BLaER1 (cell line): ENCODE results near the gene HSPA9.

Experiments used
- H3K27ac ChIP-seq: shearing (Covaris generic); formaldehyde crosslinking; 2 replicates; pipeline ENCODE4 v1.8.1; 2022
- H3K27me3 ChIP-seq: shearing (Covaris generic); formaldehyde crosslinking; 2 replicates; pipeline ENCODE4 v1.8.1; 2022
- H3K36me3 ChIP-seq: shearing (Covaris generic); formaldehyde crosslinking; 2 replicates; pipeline ENCODE4 v1.8.1; 2022
- H3K4me1 ChIP-seq: shearing (Covaris generic); formaldehyde crosslinking; 2 replicates; pipeline ENCODE4 v1.8.1; 2022
- H3K4me2 ChIP-seq: shearing (Covaris generic); formaldehyde crosslinking; 2 replicates; pipeline ENCODE4 v1.8.1; 2022
- H3K4me3 ChIP-seq: shearing (Covaris generic); formaldehyde crosslinking; 2 replicates; pipeline ENCODE4 v1.8.1; 2022
- H3K9ac ChIP-seq: shearing (Covaris generic); formaldehyde crosslinking; 2 replicates; pipeline ENCODE4 v1.8.1; 2022
- H3K9me3 ChIP-seq: shearing (Covaris generic); formaldehyde crosslinking; 2 replicates; pipeline ENCODE4 v1.8.1; 2022
- H4K20me1 ChIP-seq: shearing (Covaris generic); formaldehyde crosslinking; 2 replicates; pipeline ENCODE4 v1.8.1; 2022
- Cebpa-rat ChIP-seq: shearing (Covaris generic); IDR thresholded peaks from 2 replicates; pipeline ENCODE4 v1.8.1; 2022

Gene HSPA9

GRCh38 chr5:138596105-138596881, 21.1 kb upstream of the HSPA9 start:
- no peaks in the 10 kb centered on the region for H3K36me3 ChIP-seq
- H3K27me3 ChIP-seq, result no peaks in the 10 kb centered on the region
- no peaks in the 10 kb centered on the region for H4K20me1 ChIP-seq
- TF ChIP-seq Cebpa-rat, result no peak
- H3K9ac ChIP-seq, result no peak overlapping the region
- peak overlapping the region; percentile 71 for H3K4me2 ChIP-seq
- no peak overlapping the region for H3K27ac ChIP-seq
- peaks cover 35% of the 10 kb centered on the region for H3K4me1 ChIP-seq
- H3K9me3 ChIP-seq, result no peaks in the 10 kb centered on the region
- no peak overlapping the region for H3K4me3 ChIP-seq

GRCh38 chr5:138595180-138595795, 20.1 kb upstream of the HSPA9 start:
- H3K27ac ChIP-seq, result no peak overlapping the region

DNA sequence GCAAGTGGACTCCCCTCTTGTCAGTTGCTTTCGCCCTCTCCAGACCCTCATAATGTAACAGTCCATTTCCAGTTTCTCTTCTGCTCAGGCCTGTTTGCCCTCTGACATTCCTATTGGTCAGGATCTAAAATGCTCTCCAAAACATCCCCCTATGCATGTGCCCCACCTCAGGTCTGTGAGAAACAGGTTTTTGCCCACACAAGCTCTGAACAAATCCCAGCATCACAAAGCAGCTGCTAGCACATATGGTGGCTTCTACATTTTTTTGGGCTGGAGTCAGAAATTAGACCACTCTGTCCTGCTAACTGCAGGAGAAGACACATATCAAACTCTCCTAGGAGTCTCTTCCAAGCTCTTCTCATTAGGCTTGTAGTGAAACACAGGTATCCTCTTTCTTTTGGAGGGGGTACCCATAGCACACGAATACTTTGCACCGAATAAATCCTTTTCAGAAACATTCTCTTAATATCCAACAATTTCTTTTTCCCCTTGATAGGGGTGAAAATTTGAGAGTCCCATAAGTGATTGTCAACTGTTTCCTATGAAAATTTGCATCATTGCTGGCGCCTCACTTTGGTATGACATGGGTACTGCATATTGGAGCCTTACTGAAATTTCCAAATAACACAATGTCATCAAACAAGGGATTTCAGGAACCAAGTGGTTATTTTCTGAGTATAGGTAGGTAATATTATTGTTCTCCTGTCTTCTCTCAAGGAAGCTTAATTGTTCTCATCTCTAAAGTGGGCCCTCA, 19.3 kb upstream of the HSPA9 start:
- H3K27ac ChIP-seq, result no peak overlapping the region
- no peaks in the 10 kb centered on the region for H3K36me3 ChIP-seq
- H3K9me3 ChIP-seq, result no peaks in the 10 kb centered on the region
- no peaks in the 10 kb centered on the region for H3K27me3 ChIP-seq
- no peak for TF ChIP-seq Cebpa-rat
- H3K4me1 ChIP-seq, result peaks cover 35% of the 10 kb centered on the region
- no peak overlapping the region for H3K4me2 ChIP-seq
- H4K20me1 ChIP-seq, result no peaks in the 10 kb centered on the region
- no peak overlapping the region for H3K9ac ChIP-seq
- H3K4me3 ChIP-seq, result no peak overlapping the region

More at GRCh38 chr5:138595180-138595795, 20.1 kb upstream of the HSPA9 start:
- no peak overlapping the region for H3K4me3 ChIP-seq
- H3K4me1 ChIP-seq, result peaks cover 35% of the 10 kb centered on the region
- no peaks in the 10 kb centered on the region for H3K9me3 ChIP-seq
- no peak overlapping the region for H3K9ac ChIP-seq
- H3K36me3 ChIP-seq, result no peaks in the 10 kb centered on the region
- TF ChIP-seq Cebpa-rat, result no peak
- H4K20me1 ChIP-seq, result no peaks in the 10 kb centered on the region
- no peak overlapping the region for H3K4me2 ChIP-seq
- no peaks in the 10 kb centered on the region for H3K27me3 ChIP-seq

DNA sequence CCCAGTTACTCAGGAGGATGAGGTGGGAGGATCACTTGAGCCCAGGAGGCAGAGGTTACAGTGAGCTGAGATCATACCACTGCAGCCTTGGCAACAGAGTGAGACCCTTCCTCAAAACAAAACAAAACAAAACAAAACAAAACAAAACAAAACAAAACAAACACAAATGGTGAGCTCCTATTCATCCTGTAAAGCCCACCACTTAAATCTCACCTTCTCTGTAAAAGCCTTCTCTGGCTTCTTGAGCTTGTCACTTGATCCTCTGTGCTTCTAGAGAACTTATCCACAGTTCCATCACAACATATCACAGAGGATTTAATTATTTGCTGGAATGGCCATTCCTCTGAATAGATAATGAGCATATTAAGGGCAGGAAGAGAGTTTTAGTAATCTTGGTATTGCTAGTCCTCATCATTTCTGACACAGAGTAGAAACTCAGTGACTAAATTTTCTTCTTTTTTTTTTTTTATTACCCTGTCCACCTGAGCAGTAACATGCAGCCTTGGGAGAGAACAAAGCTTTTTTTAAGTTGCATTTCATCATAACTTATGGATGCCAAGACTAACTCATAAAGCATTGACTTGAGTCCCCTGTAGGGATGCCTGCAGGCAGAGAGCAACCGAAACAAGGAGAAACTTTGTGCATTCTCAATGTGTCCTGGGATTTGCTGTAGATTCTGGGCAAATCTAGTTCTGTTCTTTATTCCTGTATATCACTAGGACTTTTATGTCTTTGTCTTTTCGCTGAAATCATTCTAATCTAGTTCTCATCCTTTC, 13.0 kb upstream of the HSPA9 start:
- Histone ChIP-seq H3K9me3 (no peaks in the 10 kb centered on the region), H3K4me2 (no peak overlapping the region), H3K4me3 (no peak overlapping the region), H4K20me1 (no peaks in the 10 kb centered on the region), H3K27ac (no peak overlapping the region), H3K36me3 (no peaks in the 10 kb centered on the region), H3K9ac (no peak overlapping the region), H3K27me3 (no peaks in the 10 kb centered on the region), H3K4me1 (no peaks in the 10 kb centered on the region)
- TF ChIP-seq Cebpa-rat, result no peak

GRCh38 chr5:138585157-138585556, 10.0 kb upstream of the HSPA9 start:
- TF ChIP-seq Cebpa-rat, result no peak
- Histone ChIP-seq H3K4me1 (no peaks in the 10 kb centered on the region), H3K4me3 (no peak overlapping the region), H3K4me2 (no peak overlapping the region), H4K20me1 (no peaks in the 10 kb centered on the region), H3K9me3 (no peaks in the 10 kb centered on the region), H3K27me3 (no peaks in the 10 kb centered on the region), H3K9ac (no peak overlapping the region), H3K36me3 (no peaks in the 10 kb centered on the region), H3K27ac (no peak overlapping the region)

DNA sequence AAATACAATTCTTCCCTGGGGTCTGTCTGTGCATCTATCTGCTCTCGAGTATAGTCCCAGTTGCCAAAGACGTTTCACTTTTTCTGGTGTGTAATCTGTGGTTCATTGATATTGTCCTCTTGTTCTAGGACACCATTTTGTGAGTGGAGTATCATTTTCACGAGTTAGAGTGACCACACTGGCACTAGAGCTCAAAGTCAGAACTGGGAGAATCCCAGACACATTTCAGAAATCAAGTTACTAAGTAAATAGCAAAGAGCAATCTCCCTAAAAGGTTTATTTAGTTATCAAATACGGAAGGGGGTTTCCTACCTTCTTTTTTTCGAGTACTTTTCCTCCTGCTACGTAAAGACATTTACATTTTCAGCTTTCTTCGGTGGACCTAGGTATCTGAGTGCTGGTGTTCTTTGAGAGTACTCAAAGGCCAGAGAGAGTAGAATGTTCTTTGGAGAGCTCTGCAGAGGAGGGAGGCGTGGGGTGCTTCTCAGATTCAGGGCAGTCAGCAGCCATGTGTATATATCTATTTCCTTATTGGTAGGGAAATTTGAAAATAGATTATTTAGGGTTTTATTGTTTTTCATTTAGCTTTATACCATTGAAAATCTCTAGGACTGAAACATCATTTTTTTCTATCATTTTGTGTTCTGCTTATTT, 8.9 kb upstream of the HSPA9 start:
- no peaks in the 10 kb centered on the region for H3K4me1 ChIP-seq
- H3K36me3 ChIP-seq, result no peaks in the 10 kb centered on the region
- no peaks in the 10 kb centered on the region for H4K20me1 ChIP-seq
- H3K9me3 ChIP-seq, result no peaks in the 10 kb centered on the region
- no peaks in the 10 kb centered on the region for H3K27me3 ChIP-seq
- H3K9ac ChIP-seq, result no peak overlapping the region
- H3K27ac ChIP-seq, result no peak overlapping the region
- TF ChIP-seq Cebpa-rat, result no peak
- no peak overlapping the region for H3K4me2 ChIP-seq
- no peak overlapping the region for H3K4me3 ChIP-seq

GRCh38 chr5:138582959-138583358, 7.8 kb upstream of the HSPA9 start:
- H3K27ac ChIP-seq, result no peak overlapping the region
- H3K9me3 ChIP-seq, result no peaks in the 10 kb centered on the region
- no peak overlapping the region for H3K4me3 ChIP-seq
- H3K9ac ChIP-seq, result no peak overlapping the region
- TF ChIP-seq Cebpa-rat, result no peak
- H4K20me1 ChIP-seq, result no peaks in the 10 kb centered on the region
- H3K4me1 ChIP-seq, result no peaks in the 10 kb centered on the region
- H3K4me2 ChIP-seq, result no peak overlapping the region
- H3K27me3 ChIP-seq, result no peaks in the 10 kb centered on the region
- no peaks in the 10 kb centered on the region for H3K36me3 ChIP-seq

DNA sequence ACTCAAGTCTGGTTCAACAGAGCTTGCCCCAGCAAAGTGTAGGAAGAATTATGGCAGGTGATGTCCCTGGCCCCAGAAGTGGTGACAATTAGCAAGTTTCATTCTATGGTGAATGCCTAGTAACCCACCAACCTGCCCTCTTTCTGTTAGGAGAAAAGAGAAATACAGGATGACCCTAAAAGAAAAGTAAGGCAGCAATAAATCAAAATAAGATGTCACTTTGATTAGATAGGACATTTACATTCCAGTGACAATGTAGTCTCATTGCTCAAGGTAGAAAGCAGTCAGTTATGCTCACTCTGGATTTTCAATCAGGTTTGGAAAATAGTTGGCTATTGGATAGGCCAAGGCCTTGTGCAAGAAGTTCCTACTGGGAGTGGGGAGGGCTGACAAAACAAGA, 5.6 kb upstream of the HSPA9 start:
- Histone ChIP-seq H3K4me2 (no peak overlapping the region), H3K27me3 (no peaks in the 10 kb centered on the region)

DNA sequence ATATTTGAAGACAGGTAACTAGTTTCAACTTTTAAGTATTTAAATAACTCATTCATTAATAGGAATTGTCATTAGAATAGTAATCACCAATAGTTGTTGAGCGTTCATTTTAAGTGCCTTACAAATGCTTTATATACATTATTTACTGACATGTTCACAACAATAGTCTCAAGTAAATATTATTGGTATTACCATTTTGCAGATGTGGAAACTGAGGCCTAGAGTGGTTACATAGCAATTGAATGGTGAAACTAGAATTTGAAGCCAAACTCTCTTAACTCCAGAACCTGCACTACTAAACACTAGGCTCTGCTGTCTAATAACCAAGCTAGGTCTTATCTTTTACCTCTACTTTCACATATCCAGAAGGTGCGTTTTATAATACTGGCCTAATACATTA, 4.8 kb upstream of the HSPA9 start:
- H3K27ac ChIP-seq, result no peak overlapping the region
- peaks cover 11% of the 10 kb centered on the region for H3K4me1 ChIP-seq
- no peak for TF ChIP-seq Cebpa-rat
- no peaks in the 10 kb centered on the region for H3K27me3 ChIP-seq
- no peak overlapping the region for H3K4me3 ChIP-seq
- peaks cover 1% of the 10 kb centered on the region; the same call in 1 of the 2 replicates for H4K20me1 ChIP-seq
- H3K9ac ChIP-seq, result no peak overlapping the region
- H3K4me2 ChIP-seq, result no peak overlapping the region
- H3K9me3 ChIP-seq, result no peaks in the 10 kb centered on the region
- H3K36me3 ChIP-seq, result no peaks in the 10 kb centered on the region

More for the DNA sequence above, 5.6 kb upstream of the HSPA9 start:
- TF ChIP-seq Cebpa-rat, result no peak
- Histone ChIP-seq H3K36me3 (no peaks in the 10 kb centered on the region), H3K27ac (no peak overlapping the region), H3K4me1 (peaks cover 11% of the 10 kb centered on the region), H3K4me3 (no peak overlapping the region), H3K9me3 (no peaks in the 10 kb centered on the region), H3K9ac (no peak overlapping the region), H4K20me1 (no peaks in the 10 kb centered on the region)
